Parathyroid adenoma (tissue), 2 donors: ENCODE data around the gene ADAD2.

Experiments
- H2AFZ ChIP-seq: fragments of 300-600 bp; sonication (generic); one replicate; pipeline ENCODE4 v1.7.0; 2017; ENCODE audit warnings: antibody characterized with exemption, mild to moderate bottlenecking
- H3K27ac ChIP-seq: fragments of 300-600 bp; sonication (generic); one replicate; pipeline ENCODE4 v1.7.0; 2017
- H3K27me3 ChIP-seq: fragments of 300-600 bp; sonication (generic); one replicate; pipeline ENCODE4 v1.7.0; 2017; ENCODE audit warnings: low read length; ENCODE audit not compliant: control insufficient read depth, insufficient read depth
- H3K36me3 ChIP-seq: fragments of 300-600 bp; sonication (generic); one replicate; pipeline ENCODE4 v1.7.0; 2017; ENCODE audit warnings: low read length; ENCODE audit not compliant: control insufficient read depth, insufficient read depth
- H3K4me1 ChIP-seq: fragments of 300-600 bp; sonication (generic); one replicate; pipeline ENCODE4 v1.7.0; 2017; ENCODE audit warnings: control low read depth
- H3K4me2 ChIP-seq: fragments of 300-600 bp; sonication (generic); one replicate; pipeline ENCODE4 v1.7.0; 2017; ENCODE audit warnings: low read length
- H3K4me3 ChIP-seq: fragments of 300-600 bp; sonication (generic); one replicate; pipeline ENCODE4 v1.7.0; 2017; ENCODE audit warnings: low read depth, low read length
- H3K79me2 ChIP-seq: fragments of 300-600 bp; sonication (generic); one replicate; pipeline ENCODE4 v1.7.0; 2017; ENCODE audit warnings: control low read depth
- H3K9ac ChIP-seq: fragments of 300-600 bp; sonication (generic); one replicate; pipeline ENCODE4 v1.7.0; 2017; ENCODE audit warnings: mild to moderate bottlenecking
- H3K9me3 ChIP-seq: fragments of 300-600 bp; sonication (generic); one replicate; pipeline ENCODE4 v1.7.0; 2017; ENCODE audit warnings: low read length; ENCODE audit not compliant: control insufficient read depth
- CTCF ChIP-seq: fragments of 300-600 bp; sonication (generic); IDR thresholded peaks from one replicate; pipeline ENCODE4 v1.7.0; 2017; ENCODE audit warnings: antibody characterized with exemption, mild to moderate bottlenecking
- donor health status: primary hyperparathyroidism.

ADAD2 gene

GRCh38 chr16:84237994-84238750 is 47.2 kb downstream of the ADAD2 start:
- Histone ChIP-seq H3K4me1 (no peaks in the 10 kb centered on the region), H2AFZ (no peak overlapping the region), H3K4me2 (no peak overlapping the region), H3K36me3 (no peaks in the 10 kb centered on the region), H3K79me2 (no peaks in the 10 kb centered on the region), H3K27me3 (no peaks in the 10 kb centered on the region), H3K9ac (no peak overlapping the region), H3K9me3 (no peaks in the 10 kb centered on the region), H3K4me3 (no peak overlapping the region), H3K27ac (no peak overlapping the region)
- TF ChIP-seq CTCF: no peak

- no peak overlapping the region for H3K4me2 ChIP-seq
- H2AFZ ChIP-seq: no peak overlapping the region
- H3K27me3 ChIP-seq: no peaks in the 10 kb centered on the region
- no peaks in the 10 kb centered on the region for H3K4me1 ChIP-seq
- H3K36me3 ChIP-seq: no peaks in the 10 kb centered on the region
- TF ChIP-seq CTCF: no peak
- H3K9me3 ChIP-seq: no peaks in the 10 kb centered on the region
- no peaks in the 10 kb centered on the region for H3K79me2 ChIP-seq
- H3K27ac ChIP-seq: no peak overlapping the region
- H3K9ac ChIP-seq: no peak overlapping the region
- H3K4me3 ChIP-seq: no peak overlapping the region
Observed at GRCh38 chr16:84239141-84239769, 48.3 kb downstream of the ADAD2 start.

GRCh38 chr16:84239909-84240308 is 49.0 kb downstream of the ADAD2 start, which contains the start of gene KCNG4:
KCNG4 (minus strand) TSS chr16:84240012; CDS start chr16:84237485, 2,527 bp downstream.
- Histone ChIP-seq H3K27ac (no peak within 1 kb of the TSS), H3K27me3 (no peaks in the 10 kb centered on the region), H3K4me2 (no peak within 1 kb of the TSS), H3K9me3 (no peaks in the 10 kb centered on the region), H2AFZ (peak within 1 kb of the TSS; percentile 17), H3K36me3 (no peaks in the 10 kb centered on the region), H3K79me2 (no peaks in the 10 kb centered on the region), H3K4me1 (no peaks in the 10 kb centered on the region), H3K4me3 (no peak within 1 kb of the TSS), H3K9ac (no peak within 1 kb of the TSS)
- no peak for TF ChIP-seq CTCF

GRCh38 chr16:84240455-84240854 is 49.5 kb downstream of the ADAD2 start:
- no peak for TF ChIP-seq CTCF
- H3K4me3 ChIP-seq: no peak overlapping the region

More at GRCh38 chr16:84240455-84240854, 49.5 kb downstream of the ADAD2 start:
- H3K4me2 ChIP-seq: no peak overlapping the region
- H3K27ac ChIP-seq: no peak overlapping the region
- no peaks in the 10 kb centered on the region for H3K36me3 ChIP-seq
- no peak overlapping the region for H3K9ac ChIP-seq
- H3K27me3 ChIP-seq: no peaks in the 10 kb centered on the region
- no peaks in the 10 kb centered on the region for H3K9me3 ChIP-seq
- no peak overlapping the region for H2AFZ ChIP-seq
- H3K4me1 ChIP-seq: no peaks in the 10 kb centered on the region
- H3K79me2 ChIP-seq: no peaks in the 10 kb centered on the region
